GM18499 (cell line): ENCODE measurements around the gene GSG1L2.
"Not testable (repeated sequence)": the region's sequence is repeated elsewhere in the genome, so short reads cannot be mapped to it uniquely, and the experiment has no call there.

ENCODE experiments used
- ATAC-seq: cut with Tn5 transposase; IDR thresholded peaks from one replicate; pipeline ENCODE4 v1.9.1; 2021; ENCODE audit warnings: moderate number of reproducible peaks; ENCODE audit not compliant: insufficient read depth, unreplicated experiment

Gene GSG1L2

GRCh38 chr17:9798008-9798407 lies 23.9 kb downstream of the GSG1L2 start:
- no peak for ATAC-seq

- ATAC-seq: no peak
Observed at GRCh38 chr17:9792181-9792840, 29.6 kb downstream of the GSG1L2 start.

GRCh38 chr17:9790889-9791876 lies 30.7 kb downstream of the GSG1L2 start, which contains the start of gene DHRS7C:
Gene DHRS7C (minus strand): TSS chr17:9791592. CDS start chr17:9791284, 308 bp downstream.
- no peak for ATAC-seq

GRCh38 chr17:9790316-9790715 lies 31.6 kb downstream of the GSG1L2 start:
- no peak for ATAC-seq

GRCh38 chr17:9788601-9789000 lies 33.3 kb downstream of the GSG1L2 start:
- ATAC-seq: no peak

- no peak for ATAC-seq
Observed at GRCh38 chr17:9784544-9784943, 37.3 kb downstream of the GSG1L2 start.

- not testable (repeated sequence) for ATAC-seq
Observed at GRCh38 chr17:9783465-9783864, 38.4 kb downstream of the GSG1L2 start.

GRCh38 chr17:9783050-9783449 lies 38.8 kb downstream of the GSG1L2 start:
- no peak for ATAC-seq

GRCh38 chr17:9780552-9780951 lies 41.3 kb downstream of the GSG1L2 start:
- ATAC-seq: no peak

GRCh38 chr17:9776911-9777310 lies 45.0 kb downstream of the GSG1L2 start:
- no peak for ATAC-seq

- ATAC-seq: no peak
Observed at GRCh38 chr17:9772658-9773057, 49.2 kb downstream of the GSG1L2 start.

GRCh38 chr17:9771465-9771864 lies 50.4 kb downstream of the GSG1L2 start:
- ATAC-seq: no peak

GRCh38 chr17:9769036-9769695 lies 52.7 kb downstream of the GSG1L2 start:
- ATAC-seq: no peak

- no peak for ATAC-seq
Observed at GRCh38 chr17:9768381-9768934, 53.4 kb downstream of the GSG1L2 start.

GRCh38 chr17:9767432-9767991 lies 54.4 kb downstream of the GSG1L2 start:
- no peak for ATAC-seq

GRCh38 chr17:9766970-9767369 lies 54.9 kb downstream of the GSG1L2 start:
- ATAC-seq: no peak

GRCh38 chr17:9765322-9765721 lies 56.6 kb downstream of the GSG1L2 start:
- no peak for ATAC-seq

GRCh38 chr17:9763643-9764042 lies 58.2 kb downstream of the GSG1L2 start:
- no peak for ATAC-seq

GRCh38 chr17:9760266-9760665 lies 61.6 kb downstream of the GSG1L2 start:
- ATAC-seq: no peak

- no peak for ATAC-seq
Observed at GRCh38 chr17:9755083-9755482, 66.8 kb downstream of the GSG1L2 start.
